Activated CD8-positive, alpha-beta memory T cell treated with anti-CD3 and anti-CD28 coated beads, Interleukin-2, amount 10 ng/mL, durations not matched to agents 7 days and 5 days (primary cell): ENCODE data around the gene GALNT2. TPM values are rescaled to one million over a fixed set of nuclear protein-coding genes. Genes with fewer than 3 reads are reported as not detected.

Experiments
- ATAC-seq: fragments of 150-1000 bp; cut with Tn5 transposase; one replicate; pipeline ENCODE4 v1.10.0; 2021; ENCODE audit warnings: moderate library complexity
- CTCF ChIA-PET: fragments of 350-600 bp; sonication (Branson Sonifier 250); formaldehyde crosslinking; loops from one replicate; lab custom pipeline; 2021; ENCODE audit warnings: antibody characterized with exemption; lab: Charles Lee
- DNase-seq: peaks from one replicate; pipeline ENCODE4 v3.0.0-alpha.2; 2020
- H3K27ac Mint-ChIP-seq: one replicate; pipeline ENCODE4 v1.8.0; 2021; ENCODE audit warnings: mild to moderate bottlenecking, mixed read lengths
- H3K27me3 Mint-ChIP-seq: one replicate; pipeline ENCODE4 v1.8.0; 2021; ENCODE audit warnings: mixed read lengths
- H3K36me3 Mint-ChIP-seq: one replicate; pipeline ENCODE4 v1.8.0; 2021; ENCODE audit warnings: mild to moderate bottlenecking, mixed read lengths
- H3K4me1 Mint-ChIP-seq: one replicate; pipeline ENCODE4 v1.8.0; 2021; ENCODE audit warnings: mixed read lengths
- H3K4me3 Mint-ChIP-seq: one replicate; pipeline ENCODE4 v1.8.0; 2021; ENCODE audit warnings: mild to moderate bottlenecking, moderate library complexity, mixed read lengths
- H3K9me3 Mint-ChIP-seq: one replicate; pipeline ENCODE4 v1.8.0; 2022; ENCODE audit warnings: low read depth, mixed read lengths
- total RNA-seq, 2 experiments: library from RNA; stranded (reverse); gene quantifications; one replicate each; pipeline ENCODE4 v1.2.3, GENCODE V29; 2021

GALNT2 gene
- total RNA-seq, 2 experiments from 2014 or later = 25.0 to 30.2 TPM

GRCh38 chr1:230189341-230189740 lies 122.3 kb downstream of the GALNT2 start:
- Mint-ChIP-seq H3K4me3 (no peak overlapping the region), H3K36me3 (peaks cover 11% of the 10 kb centered on the region), H3K27me3 (no peaks in the 10 kb centered on the region), H3K4me1 (peaks cover 38% of the 10 kb centered on the region), H3K27ac (no peak overlapping the region), H3K9me3 (no peaks in the 10 kb centered on the region)
- DNase-seq (no peak), ATAC-seq (no peak)
- CTCF ChIA-PET = no interaction called here

GRCh38 chr1:230189824-230190223 lies 122.8 kb downstream of the GALNT2 start:
- H3K9me3 Mint-ChIP-seq = no peaks in the 10 kb centered on the region
- peaks cover 41% of the 10 kb centered on the region for H3K4me1 Mint-ChIP-seq
- ATAC-seq (no peak), DNase-seq (no peak)
- H3K27me3 Mint-ChIP-seq = no peaks in the 10 kb centered on the region
- CTCF ChIA-PET = no interaction called here
- H3K27ac Mint-ChIP-seq = no peak overlapping the region
- H3K36me3 Mint-ChIP-seq = peaks cover 7% of the 10 kb centered on the region
- no peak overlapping the region for H3K4me3 Mint-ChIP-seq

DNA sequence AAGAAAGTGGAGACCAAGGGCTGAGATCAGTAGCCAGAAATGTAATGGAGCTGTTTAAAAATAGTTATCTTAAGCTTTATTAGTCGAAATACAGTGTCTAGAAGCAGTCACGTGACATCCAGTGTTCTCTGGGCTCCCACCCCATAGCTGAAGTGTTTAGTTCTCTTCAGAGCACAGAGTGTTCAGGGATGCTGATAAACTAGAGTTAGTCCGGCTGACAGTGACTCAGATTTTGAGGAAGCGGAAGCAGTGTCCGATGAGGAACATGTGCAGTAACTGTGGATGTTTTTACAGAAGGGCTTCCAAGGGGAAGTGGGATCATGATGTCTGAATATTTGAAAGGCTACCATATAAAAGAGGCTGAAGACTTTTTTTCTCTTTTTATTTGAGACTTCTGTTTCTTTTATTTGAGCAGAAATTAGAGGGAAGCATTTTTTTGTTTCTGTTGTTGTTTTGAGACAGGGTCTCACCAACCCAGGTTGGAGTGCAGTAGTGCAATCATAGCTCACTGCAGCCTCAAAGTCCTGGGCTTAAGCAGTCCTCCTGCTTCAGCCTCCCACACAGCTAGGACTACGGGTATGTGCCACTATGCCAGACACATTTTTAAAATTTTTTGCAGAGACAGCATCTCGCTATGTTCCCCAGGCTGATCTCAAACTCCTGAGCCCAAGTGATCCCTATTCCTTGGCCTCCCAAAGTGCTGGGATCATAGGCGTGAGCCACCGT lies 124.2 kb downstream of the GALNT2 start:
- peaks cover 28% of the 10 kb centered on the region for H3K4me1 Mint-ChIP-seq
- no peaks in the 10 kb centered on the region for H3K9me3 Mint-ChIP-seq
- no peak for ATAC-seq
- no peaks in the 10 kb centered on the region for H3K36me3 Mint-ChIP-seq
- DNase-seq = no peak
- H3K27ac Mint-ChIP-seq = no peak overlapping the region
- CTCF ChIA-PET = interaction anchor here (1.8 kb wide), 1 partner anchor 10 kb away, joined by 4 read pairs; no protein-coding TSS in a partner anchor
- H3K27me3 Mint-ChIP-seq = no peaks in the 10 kb centered on the region
- no peak overlapping the region for H3K4me3 Mint-ChIP-seq

GRCh38 chr1:230191855-230192254 lies 124.8 kb downstream of the GALNT2 start:
- Mint-ChIP-seq H3K27me3 (no peaks in the 10 kb centered on the region), H3K4me3 (no peak overlapping the region)

DNA sequence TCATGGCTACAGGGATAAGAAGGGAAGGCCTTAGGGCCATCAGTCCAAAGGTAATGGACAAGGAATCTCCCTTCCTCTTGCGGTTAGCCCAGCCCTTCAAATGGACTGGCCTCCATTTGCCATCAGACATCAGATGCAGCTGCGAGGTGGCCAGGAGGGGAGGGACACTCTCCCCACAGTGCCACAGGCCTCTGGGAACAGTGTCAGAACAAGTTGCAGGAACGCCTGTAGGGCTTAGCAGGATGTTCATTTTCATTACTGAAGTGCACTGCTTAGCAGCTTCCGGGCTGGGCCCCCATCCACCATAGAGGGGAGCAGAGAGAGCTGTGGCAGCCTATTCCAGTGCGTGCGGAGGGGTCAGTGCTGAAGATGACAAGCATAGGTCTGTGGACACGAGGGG lies 127.5 kb downstream of the GALNT2 start:
- DNase-seq (peak; percentile 22), ATAC-seq (no peak)
- H3K4me3 Mint-ChIP-seq = no peak overlapping the region
- H3K36me3 Mint-ChIP-seq = no peaks in the 10 kb centered on the region
- H3K4me1 Mint-ChIP-seq = peaks cover 5% of the 10 kb centered on the region
- no peaks in the 10 kb centered on the region for H3K27me3 Mint-ChIP-seq
- H3K9me3 Mint-ChIP-seq = no peaks in the 10 kb centered on the region
- CTCF ChIA-PET = no interaction called here
- no peak overlapping the region for H3K27ac Mint-ChIP-seq

More at GRCh38 chr1:230191855-230192254, 124.8 kb downstream of the GALNT2 start:
- H3K36me3 Mint-ChIP-seq = no peaks in the 10 kb centered on the region
- ATAC-seq (no peak), DNase-seq (no peak)
- H3K4me1 Mint-ChIP-seq = peaks cover 22% of the 10 kb centered on the region
- H3K27ac Mint-ChIP-seq = no peak overlapping the region
- H3K9me3 Mint-ChIP-seq = no peaks in the 10 kb centered on the region
- CTCF ChIA-PET = interaction anchor here (1.8 kb wide), 1 partner anchor 10 kb away, joined by 4 read pairs; no protein-coding TSS in a partner anchor

- DNase-seq (no peak), ATAC-seq (no peak)
- H3K27me3 Mint-ChIP-seq = no peaks in the 10 kb centered on the region
- CTCF ChIA-PET = no interaction called here
- peaks cover 5% of the 10 kb centered on the region for H3K4me1 Mint-ChIP-seq
- no peak overlapping the region for H3K4me3 Mint-ChIP-seq
- H3K27ac Mint-ChIP-seq = no peak overlapping the region
- H3K36me3 Mint-ChIP-seq = no peaks in the 10 kb centered on the region
- no peaks in the 10 kb centered on the region for H3K9me3 Mint-ChIP-seq
These were observed 128.2 kb downstream of the GALNT2 start for GRCh38 chr1:230195199-230195598.

DNA sequence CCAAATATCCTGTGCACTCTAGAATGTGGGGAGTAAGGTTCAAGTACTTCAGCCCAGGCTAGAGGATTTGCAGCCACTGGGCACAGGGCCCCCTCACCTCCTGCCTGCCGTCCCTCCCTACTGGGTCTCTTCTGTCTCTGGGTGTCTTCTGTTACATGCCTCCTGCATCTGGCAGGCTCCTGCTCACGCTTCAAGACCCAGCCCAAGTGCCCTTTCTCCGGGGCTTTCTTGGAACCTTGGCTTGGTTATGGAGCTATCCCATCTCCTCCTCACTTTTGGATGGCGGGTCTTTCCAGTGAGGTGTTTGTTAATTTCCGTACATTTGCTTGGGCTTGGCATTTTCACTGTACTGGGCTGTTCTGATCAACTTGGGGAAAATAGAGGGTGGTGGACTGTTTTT lies 129.0 kb downstream of the GALNT2 start:
- CTCF ChIA-PET = no interaction called here
- H3K36me3 Mint-ChIP-seq = no peaks in the 10 kb centered on the region
- no peaks in the 10 kb centered on the region for H3K27me3 Mint-ChIP-seq
- ATAC-seq (no peak), DNase-seq (peak; percentile 9)
- peaks cover 5% of the 10 kb centered on the region for H3K4me1 Mint-ChIP-seq
- no peak overlapping the region for H3K4me3 Mint-ChIP-seq
- no peaks in the 10 kb centered on the region for H3K9me3 Mint-ChIP-seq
- H3K27ac Mint-ChIP-seq = no peak overlapping the region

DNA sequence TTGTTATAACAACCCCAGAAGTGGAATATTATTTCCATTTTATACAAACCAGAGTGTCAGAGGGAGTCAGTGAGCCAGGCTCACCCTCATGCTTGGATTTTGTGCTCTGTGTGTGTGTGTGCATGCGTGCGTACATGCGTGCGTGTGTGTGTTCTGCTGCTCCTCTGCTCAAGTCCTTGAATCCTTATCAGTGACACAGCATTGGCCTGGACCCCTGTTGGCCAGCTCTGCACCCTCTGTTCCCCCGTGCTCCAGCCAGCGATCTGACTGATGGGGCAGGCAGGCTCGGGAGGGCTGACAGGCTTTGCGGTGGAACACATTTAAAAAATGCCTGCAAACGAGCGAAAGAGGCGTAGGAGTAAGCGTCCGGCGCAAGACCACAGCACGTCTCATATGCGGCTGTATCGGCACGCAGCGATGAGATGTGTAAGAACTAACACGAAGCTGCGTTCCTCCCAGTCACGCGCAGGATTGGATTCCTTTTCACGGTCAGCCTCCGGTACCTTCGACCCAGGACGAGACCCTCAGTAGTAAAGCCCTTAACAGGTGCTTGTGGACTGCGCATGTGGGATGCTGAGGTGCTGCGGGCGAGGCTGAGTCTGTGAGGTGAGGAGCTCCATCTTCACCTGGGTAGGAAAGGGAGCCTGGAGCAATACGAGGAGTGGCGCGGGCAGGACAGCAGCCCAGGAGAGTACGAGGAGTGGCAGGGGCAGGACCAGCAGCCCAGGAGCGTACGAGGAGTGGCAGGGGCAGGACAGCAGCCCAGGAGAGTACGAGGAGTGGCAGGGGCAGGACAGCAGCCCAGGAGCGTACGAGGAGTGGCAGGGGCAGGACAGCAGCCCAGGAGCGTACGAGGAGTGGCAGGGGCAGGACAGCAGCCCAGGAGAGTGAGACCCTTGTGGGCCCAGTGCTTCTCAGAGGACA lies 130.9 kb downstream of the GALNT2 start:
- H3K4me1 Mint-ChIP-seq = peaks cover 5% of the 10 kb centered on the region
- H3K36me3 Mint-ChIP-seq = no peaks in the 10 kb centered on the region
- no peak overlapping the region for H3K27ac Mint-ChIP-seq
- no peaks in the 10 kb centered on the region for H3K27me3 Mint-ChIP-seq
- CTCF ChIA-PET = no interaction called here
- DNase-seq (no peak), ATAC-seq (no peak)
- no peak overlapping the region for H3K4me3 Mint-ChIP-seq
- no peaks in the 10 kb centered on the region for H3K9me3 Mint-ChIP-seq

DNA sequence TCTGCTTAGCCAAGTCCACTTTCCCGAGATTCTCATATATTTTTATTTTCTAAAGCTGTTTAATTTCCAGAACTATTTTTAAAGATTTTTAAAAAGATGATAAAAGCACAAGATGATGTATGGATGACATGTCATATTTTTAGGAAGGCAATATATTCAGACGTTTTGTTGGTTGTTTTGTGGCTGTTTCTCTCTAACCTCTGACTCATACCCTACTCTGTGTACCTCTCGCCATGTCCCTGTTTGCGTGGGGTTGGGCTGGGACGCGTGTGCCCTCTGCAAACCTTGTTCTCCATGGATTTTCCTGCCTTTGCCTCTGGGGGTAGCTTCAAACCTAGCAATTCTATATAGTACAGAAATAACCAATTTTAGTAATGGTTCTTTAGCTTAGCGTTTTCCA lies 132.0 kb downstream of the GALNT2 start:
- H3K27ac Mint-ChIP-seq = no peak overlapping the region
- CTCF ChIA-PET = no interaction called here

DNA sequence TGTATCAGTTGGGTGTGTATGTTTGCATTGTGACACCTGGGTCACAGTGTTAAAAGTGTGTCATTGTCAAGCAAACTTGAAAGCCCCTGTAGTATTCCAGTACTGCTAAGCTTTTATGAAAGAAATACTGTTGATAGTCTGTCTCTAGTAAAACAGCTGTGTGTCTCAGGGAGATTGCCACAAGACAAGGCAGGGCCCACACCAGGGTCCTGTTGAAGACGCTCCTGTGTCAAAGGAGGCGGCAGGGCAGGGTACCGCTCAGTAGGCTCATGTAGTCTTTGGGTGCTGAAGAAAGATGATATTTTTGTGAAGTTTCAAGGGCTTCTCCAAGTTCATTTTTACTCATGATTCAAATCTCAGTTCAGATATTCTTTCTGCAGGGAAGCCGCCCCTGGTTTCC lies 132.5 kb downstream of the GALNT2 start:
- CTCF ChIA-PET = interaction anchor here (0.7 kb wide), 1 partner anchor 20 kb away, joined by 3 read pairs; no protein-coding TSS in a partner anchor
- peaks cover 5% of the 10 kb centered on the region for H3K36me3 Mint-ChIP-seq
- DNase-seq (no peak), ATAC-seq (no peak)
- peaks cover 3% of the 10 kb centered on the region for H3K4me1 Mint-ChIP-seq
- no peaks in the 10 kb centered on the region for H3K27me3 Mint-ChIP-seq
- H3K27ac Mint-ChIP-seq = no peak overlapping the region
- H3K9me3 Mint-ChIP-seq = no peaks in the 10 kb centered on the region
- no peak overlapping the region for H3K4me3 Mint-ChIP-seq

More for the DNA sequence above, 132.0 kb downstream of the GALNT2 start:
- Mint-ChIP-seq H3K4me3 (no peak overlapping the region), H3K36me3 (peaks cover 5% of the 10 kb centered on the region), H3K27me3 (no peaks in the 10 kb centered on the region), H3K9me3 (no peaks in the 10 kb centered on the region), H3K4me1 (peaks cover 4% of the 10 kb centered on the region)
- ATAC-seq (no peak), DNase-seq (no peak)

DNA sequence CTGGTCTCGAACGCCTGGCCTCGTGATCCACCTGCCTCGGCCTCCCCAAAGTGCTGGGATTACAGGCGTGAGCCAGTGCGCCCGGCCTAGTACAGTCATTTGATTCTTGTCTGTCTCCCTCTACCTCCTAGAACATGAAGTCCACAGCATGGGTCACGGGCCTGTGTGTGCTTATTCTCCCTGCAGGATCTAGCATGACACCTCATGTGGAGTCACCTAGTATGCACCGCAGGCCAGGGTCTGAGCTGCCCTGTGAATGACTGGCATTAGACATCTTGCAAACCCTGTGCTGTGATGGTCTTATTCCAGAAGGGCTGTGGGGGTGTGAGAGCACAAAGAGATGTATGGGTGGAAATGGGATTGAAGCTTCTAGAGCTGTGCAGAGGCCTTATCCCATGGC lies 133.2 kb downstream of the GALNT2 start:
- H3K4me3 Mint-ChIP-seq = no peak overlapping the region
- ATAC-seq = no peak
- H3K4me1 Mint-ChIP-seq = no peaks in the 10 kb centered on the region
- H3K9me3 Mint-ChIP-seq = no peaks in the 10 kb centered on the region
- CTCF ChIA-PET = no interaction called here
- H3K27me3 Mint-ChIP-seq = no peaks in the 10 kb centered on the region
- H3K27ac Mint-ChIP-seq = no peak overlapping the region
- H3K36me3 Mint-ChIP-seq = peaks cover 8% of the 10 kb centered on the region
- no peak for DNase-seq

DNA sequence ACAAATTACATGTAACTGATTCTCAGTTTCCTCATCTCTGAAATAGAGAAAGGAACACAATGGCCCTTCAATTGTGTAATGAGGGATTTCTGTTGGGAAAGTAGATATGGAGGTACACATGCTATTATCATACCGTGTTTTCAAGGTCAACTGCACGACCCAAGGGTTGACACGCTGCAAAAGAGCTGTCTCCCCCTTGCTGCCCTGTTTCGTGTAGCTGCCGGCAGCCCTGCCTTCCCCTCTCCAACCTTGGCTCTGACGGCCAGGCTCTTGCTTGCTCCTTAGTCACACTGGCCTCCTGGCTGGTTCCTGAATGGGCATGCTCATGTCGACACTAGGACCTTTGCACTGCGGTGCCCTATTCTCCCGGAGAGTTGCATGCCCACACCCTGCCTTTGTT lies 134.4 kb downstream of the GALNT2 start:
- H3K4me3 Mint-ChIP-seq = no peak overlapping the region
- CTCF ChIA-PET = interaction anchor here (1.1 to 1.3 kb wide), 2 partner anchors 10 to 18 kb away, joined by 3 to 4 read pairs; no protein-coding TSS in a partner anchor
- no peaks in the 10 kb centered on the region for H3K9me3 Mint-ChIP-seq
- H3K27ac Mint-ChIP-seq = no peak overlapping the region
- H3K27me3 Mint-ChIP-seq = no peaks in the 10 kb centered on the region
- no peak for ATAC-seq
- DNase-seq = no peak
- H3K4me1 Mint-ChIP-seq = no peaks in the 10 kb centered on the region
- peaks cover 8% of the 10 kb centered on the region for H3K36me3 Mint-ChIP-seq

DNA sequence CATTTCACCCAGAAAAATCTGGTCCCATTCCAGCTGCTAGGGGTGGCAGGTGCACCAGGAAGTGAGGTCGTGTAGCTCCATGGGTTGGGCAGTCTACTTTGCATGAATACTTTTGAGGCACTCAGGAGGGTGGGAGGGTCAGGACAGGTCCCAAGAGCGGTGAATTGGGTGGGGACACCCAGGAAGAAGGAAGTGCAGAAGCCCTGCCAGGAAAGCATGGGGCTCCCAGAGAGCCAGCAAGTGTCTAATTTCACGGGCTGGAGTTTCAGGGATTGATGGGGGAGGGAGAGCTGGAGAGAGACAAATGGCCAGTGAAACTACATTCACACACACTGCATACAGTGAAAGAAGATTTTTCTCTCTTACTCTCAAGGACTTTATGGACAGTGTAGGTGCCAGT lies 137.8 kb downstream of the GALNT2 start:
- CTCF ChIA-PET = interaction anchor here (1.3 kb wide), 1 partner anchor 18 kb away, joined by 4 read pairs; no protein-coding TSS in a partner anchor
- no peak for ATAC-seq
- peaks cover 19% of the 10 kb centered on the region for H3K4me1 Mint-ChIP-seq
- no peak overlapping the region for H3K4me3 Mint-ChIP-seq
- no peak overlapping the region for H3K27ac Mint-ChIP-seq
- H3K36me3 Mint-ChIP-seq = peaks cover 8% of the 10 kb centered on the region
- no peaks in the 10 kb centered on the region for H3K9me3 Mint-ChIP-seq
- no peak for DNase-seq
- no peaks in the 10 kb centered on the region for H3K27me3 Mint-ChIP-seq
